Measurements from ENCODE around the gene RHBDF2. TPM values are rescaled to one million over a fixed set of nuclear protein-coding genes. Genes with fewer than 3 reads are reported as not detected.

The RHBDF2 gene
- total RNA-seq, 3 donors from 2014 or later (not counting 1 experiment from before 2014, with no cell fraction given) = 194 to 233 (median 202) TPM

DNA sequence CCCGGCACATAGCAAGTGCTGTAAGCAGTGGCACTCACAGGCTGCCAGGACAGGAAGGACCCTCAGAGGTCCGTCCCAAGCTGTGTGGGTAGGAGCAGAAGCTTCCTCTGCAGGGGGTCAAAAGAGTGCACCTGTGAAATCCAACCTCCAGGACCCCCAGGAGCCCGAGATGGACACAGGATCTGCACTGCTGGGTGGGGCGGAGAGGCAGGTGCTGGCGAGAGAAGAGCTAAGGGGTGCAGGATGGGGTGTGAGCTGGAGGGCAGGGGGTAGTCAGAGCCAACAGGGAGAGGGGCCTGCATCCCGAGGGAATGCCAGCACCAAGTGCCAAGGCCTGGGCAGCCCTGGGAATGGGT, 34.5 kb downstream of the RHBDF2 start:
- Histone ChIP-seq H3K4me1 (ENCODE audit: control insufficient read depth, insufficient read depth, low read length) (peaks cover 13% of the 10 kb centered on the region), H3K36me3 (ENCODE audit: control insufficient read depth, insufficient read depth, low read length) (peaks cover 15% of the 10 kb centered on the region), H3K4me3 (ENCODE audit: low read length) (no peak overlapping the region), H3K9me3 (ENCODE audit: control insufficient read depth, insufficient read depth, low read length) (no peaks in the 10 kb centered on the region), H3K27ac (ENCODE audit: low read length) (no peak overlapping the region), H3K27me3 (ENCODE audit: control insufficient read depth, insufficient read depth, low read length) (no peaks in the 10 kb centered on the region)
- H3K27me3 Mint-ChIP-seq (ENCODE audit: low read depth in 2 of 2) = peaks cover 0 to 2% of the 10 kb centered on the region in 2 donors
- DNase-seq (no peak), ATAC-seq (no peak)
- peaks cover 0 to 22% of the 10 kb centered on the region in 2 donors for H3K4me1 Mint-ChIP-seq
- H3K4me3 Mint-ChIP-seq = no peak overlapping the region
- TF ChIP-seq, protein P1, sequence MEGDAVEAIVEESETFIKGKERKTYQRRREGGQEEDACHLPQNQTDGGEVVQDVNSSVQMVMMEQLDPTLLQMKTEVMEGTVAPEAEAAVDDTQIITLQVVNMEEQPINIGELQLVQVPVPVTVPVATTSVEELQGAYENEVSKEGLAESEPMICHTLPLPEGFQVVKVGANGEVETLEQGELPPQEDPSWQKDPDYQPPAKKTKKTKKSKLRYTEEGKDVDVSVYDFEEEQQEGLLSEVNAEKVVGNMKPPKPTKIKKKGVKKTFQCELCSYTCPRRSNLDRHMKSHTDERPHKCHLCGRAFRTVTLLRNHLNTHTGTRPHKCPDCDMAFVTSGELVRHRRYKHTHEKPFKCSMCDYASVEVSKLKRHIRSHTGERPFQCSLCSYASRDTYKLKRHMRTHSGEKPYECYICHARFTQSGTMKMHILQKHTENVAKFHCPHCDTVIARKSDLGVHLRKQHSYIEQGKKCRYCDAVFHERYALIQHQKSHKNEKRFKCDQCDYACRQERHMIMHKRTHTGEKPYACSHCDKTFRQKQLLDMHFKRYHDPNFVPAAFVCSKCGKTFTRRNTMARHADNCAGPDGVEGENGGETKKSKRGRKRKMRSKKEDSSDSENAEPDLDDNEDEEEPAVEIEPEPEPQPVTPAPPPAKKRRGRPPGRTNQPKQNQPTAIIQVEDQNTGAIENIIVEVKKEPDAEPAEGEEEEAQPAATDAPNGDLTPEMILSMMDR (IDR thresholded peaks at IDR 0.05) = no peak
- H3K27ac Mint-ChIP-seq = no peak overlapping the region
- intact Hi-C loops (cut with micrococcal nuclease) = loop anchor here (1.0 to 5.0 kb wide), 4 partner anchors 35 to 156 kb away; partner anchors contain the start of gene RHBDF2
- no peaks in the 10 kb centered on the region for H3K36me3 Mint-ChIP-seq
- H3K9me3 Mint-ChIP-seq = no peaks in the 10 kb centered on the region
- 90% methylated on average over 6 of the region's 6 CpGs for WGBS (ENCODE audit: insufficient coverage)

DNA sequence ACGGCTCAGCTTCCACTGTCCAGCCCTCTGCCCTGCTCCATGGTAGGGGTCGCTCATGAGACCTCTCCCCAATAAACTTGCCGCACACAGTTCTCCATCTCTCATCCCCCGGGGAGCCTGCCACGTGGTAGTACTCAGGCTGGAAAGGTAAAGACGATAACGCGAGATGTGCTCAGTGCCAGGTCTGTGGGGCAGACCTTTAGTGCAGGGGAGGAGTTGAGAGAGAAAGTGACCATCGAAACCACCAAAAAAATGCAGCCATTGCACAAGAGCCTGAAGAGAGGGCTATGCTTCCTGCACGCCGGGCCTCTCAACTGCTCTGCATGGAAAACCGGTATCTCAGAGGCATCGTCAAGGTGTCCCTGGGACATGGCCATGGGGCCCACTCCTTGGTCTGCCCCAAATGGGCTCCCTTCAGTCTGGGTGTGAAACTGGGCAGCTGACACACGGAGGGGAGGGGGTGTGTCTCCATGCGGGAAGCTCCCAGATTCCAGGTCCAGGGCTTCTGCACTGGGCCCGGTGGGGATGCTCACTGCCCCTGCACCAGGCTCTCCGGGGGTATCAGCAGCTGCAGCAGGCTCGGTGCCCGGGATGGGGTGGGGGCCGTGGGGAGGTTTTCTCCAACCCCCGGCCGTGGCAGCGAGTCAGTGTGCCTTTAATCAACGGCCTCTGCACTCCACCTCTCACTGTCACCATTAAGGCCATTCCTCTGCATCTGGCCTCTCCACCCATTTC, 38.5 kb downstream of the RHBDF2 start:
- Mint-ChIP-seq H3K36me3 (no peaks in the 10 kb centered on the region), H3K4me1 (peaks cover 0 to 8% of the 10 kb centered on the region in 2 donors)

DNA sequence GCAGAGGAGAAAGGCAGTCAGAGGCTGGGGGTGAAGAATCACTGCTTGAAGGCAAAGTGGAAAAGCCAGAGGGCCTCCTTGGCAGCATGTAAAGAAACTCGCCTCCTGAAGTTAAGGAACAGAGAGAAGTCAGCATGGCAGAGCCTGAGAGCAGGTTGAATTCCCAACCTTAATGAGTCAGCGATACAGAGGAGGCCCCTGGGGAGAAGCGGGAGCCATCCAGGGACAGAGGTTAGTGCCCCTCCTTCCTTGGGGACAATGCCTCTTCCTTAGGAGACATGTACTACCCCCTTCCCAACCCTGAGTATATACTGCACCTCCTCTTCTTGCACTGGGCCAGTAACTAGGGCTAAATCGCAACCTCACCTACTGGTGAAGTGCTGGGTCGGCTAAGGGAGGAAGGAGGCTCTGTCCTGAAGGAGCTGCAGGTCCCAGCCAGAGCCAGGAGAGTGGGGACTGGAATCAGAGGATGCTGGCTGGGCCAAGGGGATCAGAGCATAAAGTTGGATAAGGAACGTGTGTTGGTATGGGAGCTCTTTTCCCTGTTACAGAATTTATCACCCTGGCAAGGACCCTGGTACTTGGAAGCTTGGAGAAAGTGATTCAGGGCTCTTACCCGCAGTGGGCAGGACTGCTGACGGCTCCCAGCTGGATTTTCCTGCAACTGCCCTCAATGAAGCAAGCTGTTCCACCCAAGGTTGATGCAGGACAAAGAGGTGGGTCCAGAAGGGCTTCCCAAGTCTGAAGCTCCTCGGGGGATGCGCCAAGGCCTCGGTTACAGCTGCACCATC, 39.3 kb downstream of the RHBDF2 start:
- Histone ChIP-seq H3K4me1 (ENCODE audit: control insufficient read depth, insufficient read depth, low read length) (peaks cover 13% of the 10 kb centered on the region), H3K27ac (ENCODE audit: low read length) (no peak overlapping the region), H3K27me3 (ENCODE audit: control insufficient read depth, insufficient read depth, low read length) (no peaks in the 10 kb centered on the region), H3K36me3 (ENCODE audit: control insufficient read depth, insufficient read depth, low read length) (no peaks in the 10 kb centered on the region), H3K9me3 (ENCODE audit: control insufficient read depth, insufficient read depth, low read length) (no peaks in the 10 kb centered on the region), H3K4me3 (ENCODE audit: low read length) (no peak overlapping the region)
- H3K4me1 Mint-ChIP-seq = peaks cover 0 to 8% of the 10 kb centered on the region in 2 donors
- intact Hi-C loops (cut with micrococcal nuclease) = no loop called here
- no peaks in the 10 kb centered on the region for H3K36me3 Mint-ChIP-seq
- H3K27ac Mint-ChIP-seq = no peak overlapping the region
- ATAC-seq (no peak), DNase-seq (no peak)
- no peak overlapping the region for H3K4me3 Mint-ChIP-seq
- TF ChIP-seq, protein P1 (IDR thresholded peaks at IDR 0.05) = no peak
- H3K9me3 Mint-ChIP-seq = no peaks in the 10 kb centered on the region
- H3K27me3 Mint-ChIP-seq (ENCODE audit: low read depth in 2 of 2) = peaks cover 0 to 5% of the 10 kb centered on the region in 2 donors
- WGBS (ENCODE audit: insufficient coverage) = 85% methylated on average over 11 of the region's 11 CpGs

More for the DNA sequence above, 38.5 kb downstream of the RHBDF2 start:
- H3K36me3 ChIP-seq (ENCODE audit: control insufficient read depth, insufficient read depth, low read length) = no peaks in the 10 kb centered on the region
- H3K9me3 ChIP-seq (ENCODE audit: control insufficient read depth, insufficient read depth, low read length) = no peaks in the 10 kb centered on the region
- Mint-ChIP-seq H3K27me3 (ENCODE audit: low read depth in 2 of 2) (peaks cover 0 to 5% of the 10 kb centered on the region in 2 donors), H3K9me3 (no peaks in the 10 kb centered on the region), H3K27ac (no peak overlapping the region), H3K4me3 (no peak overlapping the region)
- DNase-seq (no peak), ATAC-seq (no peak)
- WGBS (ENCODE audit: insufficient coverage) = 90% methylated on average over 24 of the region's 24 CpGs
- H3K27me3 ChIP-seq (ENCODE audit: control insufficient read depth, insufficient read depth, low read length) = no peaks in the 10 kb centered on the region
- TF ChIP-seq, protein P1 (IDR thresholded peaks at IDR 0.05) = no peak
- H3K4me1 ChIP-seq (ENCODE audit: control insufficient read depth, insufficient read depth, low read length) = peaks cover 13% of the 10 kb centered on the region
- intact Hi-C loops (cut with micrococcal nuclease) = no loop called here
- no peak overlapping the region for H3K27ac ChIP-seq (ENCODE audit: low read length)
- H3K4me3 ChIP-seq (ENCODE audit: low read length) = no peak overlapping the region
